Ascending aorta (tissue), 2 donors: ENCODE measurements around the gene RINL. TPM values are rescaled to one million over a fixed set of nuclear protein-coding genes. Genes with fewer than 3 reads are reported as not detected.

Experiments used
- DNase-seq, 2 donors: peaks; one replicate each; pipeline ENCODE4 v3.0.0-alpha.2; 2019; ENCODE audit warnings: low spot score in 2 of 2
- H3K27ac ChIP-seq, 2 donors: fragments of 200-600 bp; sonication (generic); one replicate each; pipeline ENCODE4 v1.5.1; 2016 to 2017; ENCODE audit warnings: mild to moderate bottlenecking in 1 of 2
- H3K27me3 ChIP-seq: fragments of 200-600 bp; sonication (generic); one replicate; pipeline ENCODE4 v1.5.1; 2017
- H3K36me3 ChIP-seq, 2 donors: fragments of 200-600 bp; sonication (generic); one replicate each; pipeline ENCODE4 v1.5.1; 2016
- H3K4me1 ChIP-seq, 2 donors: fragments of 200-600 bp; sonication (generic); one replicate each; pipeline ENCODE4 v1.5.1; 2016 to 2017; ENCODE audit warnings: mild to moderate bottlenecking in 1 of 2
- H3K4me3 ChIP-seq, 2 donors: fragments of 200-600 bp; sonication (generic); one replicate each; pipeline ENCODE4 v1.5.1; 2016 to 2017; ENCODE audit warnings: mild to moderate bottlenecking in 1 of 2
- H3K9me3 ChIP-seq, 2 donors: fragments of 200-600 bp; sonication (generic); one replicate each; pipeline ENCODE4 v1.5.1; 2016
- intact Hi-C: fragments of 100-400 bp; cut with DNase I; formaldehyde crosslinking; loops from one replicate; pipeline ENCODE4 v1.15.1; 2023
- total RNA-seq: library from RNA; depleted of rRNA; stranded (reverse); fragments of >200 nt; gene quantifications from one replicate; pipeline ENCODE4 v1.1.0, GENCODE V29; 2016
- TF ChIP-seq, protein P1 (sequence below), 3 experiments: fragments of 200-600 bp in 2 of 3; fragments of 450-650 bp in 1 of 3; sonication (generic) in 2 of 3; IDR thresholded peaks; one replicate each; pipeline ENCODE4 v1.5.1; 2016 to 2019; ENCODE audit warnings: antibody characterized with exemption in 3 of 3, mild to moderate bottlenecking in 1 of 3, moderate library complexity in 1 of 3

Gene RINL
- total RNA-seq, 1 donor from 2014 or later = 7.0 TPM

DNA sequence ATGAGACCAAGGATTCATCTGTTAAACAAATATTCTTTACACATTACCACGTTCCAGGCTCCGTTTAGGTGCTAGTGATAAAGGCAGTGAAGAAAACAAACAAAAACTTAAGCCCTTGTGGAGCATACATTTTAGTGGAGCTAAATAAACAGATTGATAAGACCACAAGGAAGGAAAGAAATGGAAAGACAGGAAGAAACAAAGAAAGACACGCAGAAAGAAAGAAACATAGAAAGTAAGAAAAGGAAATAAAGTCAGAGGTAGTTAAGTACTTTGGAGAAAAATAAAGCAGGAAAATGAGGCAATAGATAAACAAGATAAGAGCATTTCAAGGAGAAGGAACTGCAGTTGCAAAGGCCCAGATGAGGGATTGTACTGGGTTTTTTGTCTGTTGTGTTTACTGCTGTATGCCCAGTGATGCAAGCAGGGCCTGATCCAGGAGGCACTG lies 22.7 kb upstream of the RINL start:
- H3K27me3 ChIP-seq = no peaks in the 10 kb centered on the region
- peaks cover 6 to 20% of the 10 kb centered on the region in 2 donors for H3K4me1 ChIP-seq
- peaks cover 9 to 16% of the 10 kb centered on the region in 2 donors for H3K36me3 ChIP-seq
- peak overlapping the region; percentile 89 to 94 for H3K4me3 ChIP-seq
- peak overlapping the region in 1 of 2 donors; percentile 94 for H3K27ac ChIP-seq
- intact Hi-C loops = loop anchor here (5.0 kb wide), 1 partner anchor 498 kb away; the partner anchor contains the start of gene FAM98C
- DNase-seq = no peak
- H3K9me3 ChIP-seq = no peaks in the 10 kb centered on the region
- TF ChIP-seq, protein P1, sequence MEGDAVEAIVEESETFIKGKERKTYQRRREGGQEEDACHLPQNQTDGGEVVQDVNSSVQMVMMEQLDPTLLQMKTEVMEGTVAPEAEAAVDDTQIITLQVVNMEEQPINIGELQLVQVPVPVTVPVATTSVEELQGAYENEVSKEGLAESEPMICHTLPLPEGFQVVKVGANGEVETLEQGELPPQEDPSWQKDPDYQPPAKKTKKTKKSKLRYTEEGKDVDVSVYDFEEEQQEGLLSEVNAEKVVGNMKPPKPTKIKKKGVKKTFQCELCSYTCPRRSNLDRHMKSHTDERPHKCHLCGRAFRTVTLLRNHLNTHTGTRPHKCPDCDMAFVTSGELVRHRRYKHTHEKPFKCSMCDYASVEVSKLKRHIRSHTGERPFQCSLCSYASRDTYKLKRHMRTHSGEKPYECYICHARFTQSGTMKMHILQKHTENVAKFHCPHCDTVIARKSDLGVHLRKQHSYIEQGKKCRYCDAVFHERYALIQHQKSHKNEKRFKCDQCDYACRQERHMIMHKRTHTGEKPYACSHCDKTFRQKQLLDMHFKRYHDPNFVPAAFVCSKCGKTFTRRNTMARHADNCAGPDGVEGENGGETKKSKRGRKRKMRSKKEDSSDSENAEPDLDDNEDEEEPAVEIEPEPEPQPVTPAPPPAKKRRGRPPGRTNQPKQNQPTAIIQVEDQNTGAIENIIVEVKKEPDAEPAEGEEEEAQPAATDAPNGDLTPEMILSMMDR (IDR thresholded peaks at IDR 0.05) = no peak

DNA sequence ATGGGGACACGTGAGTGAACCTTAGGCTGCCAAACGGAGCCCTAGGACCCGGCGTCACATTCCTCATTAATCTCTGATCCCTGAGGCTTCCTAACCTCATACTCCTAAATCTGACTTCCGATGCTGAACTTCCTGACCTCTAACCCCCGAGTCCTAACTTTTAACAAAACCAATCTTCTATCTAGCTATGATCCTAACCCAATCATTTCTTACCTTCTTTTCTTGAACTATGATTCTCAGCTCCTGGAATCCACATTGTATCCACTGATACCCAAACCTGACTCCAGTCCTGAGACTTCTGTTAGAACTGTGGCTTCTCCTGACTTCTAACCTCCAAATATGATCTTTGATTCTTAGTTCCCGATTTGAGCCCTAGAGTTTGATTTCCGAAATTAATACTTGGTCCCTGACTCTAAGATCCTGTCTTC lies 22.1 kb upstream of the RINL start:
- H3K36me3 ChIP-seq = peaks cover 4 to 10% of the 10 kb centered on the region in 2 donors
- no peak for DNase-seq
- intact Hi-C loops = loop anchor here (5.0 kb wide), 1 partner anchor 498 kb away; the partner anchor contains the start of gene FAM98C

DNA sequence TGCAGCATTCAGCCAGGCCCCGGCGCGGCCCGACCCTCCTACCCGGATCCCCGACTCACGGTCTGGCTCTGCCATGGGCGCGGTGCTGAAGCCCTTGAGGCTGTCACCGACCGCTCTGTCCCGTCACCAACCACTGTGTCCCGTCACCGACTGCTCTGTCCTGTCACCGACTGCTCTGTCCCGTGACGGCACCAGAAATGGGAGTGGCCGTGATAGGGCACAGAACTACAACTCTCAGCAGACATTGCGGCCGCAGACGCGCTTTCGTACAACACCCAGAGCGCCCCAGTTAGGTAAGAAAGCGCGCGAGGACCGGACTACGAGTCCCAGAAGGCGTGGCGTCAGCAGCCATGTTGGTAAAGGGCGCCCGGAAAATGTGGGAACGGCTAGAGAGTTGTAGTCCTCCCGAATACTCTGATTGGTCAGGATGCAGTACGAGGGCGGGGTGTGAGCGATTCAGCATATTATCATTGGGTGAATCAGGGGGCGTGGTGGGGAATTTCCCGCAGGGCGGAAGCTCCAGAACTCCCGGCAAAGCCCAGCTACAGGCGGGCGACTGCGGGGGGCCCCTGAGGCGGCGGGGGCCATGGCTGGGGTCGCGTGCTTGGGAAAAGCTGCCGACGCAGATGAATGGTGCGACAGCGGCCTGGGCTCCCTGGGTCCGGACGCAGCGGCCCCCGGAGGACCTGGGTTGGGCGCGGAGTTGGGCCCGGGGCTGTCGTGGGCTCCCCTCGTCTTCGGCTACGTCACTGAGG lies 21.5 kb upstream of the RINL start, which contains the start of the genes NFKBIB and SIRT2:
Gene NFKBIB, plus strand, starts transcription at position 523 of the 755 bp plus-strand sequence. Its CDS starts 64 bp downstream, at position 587.
Gene SIRT2, minus strand, starts transcription at position 172 of the 755 bp plus-strand sequence. Its CDS starts 97 bp downstream, at position 75.
- intact Hi-C loops = loop anchor here (1.0 to 10.0 kb wide), 7 partner anchors 29 to 497 kb away; partner anchors contain the start of genes ECH1, EIF3K, FAM98C and MRPS12
- Histone ChIP-seq H3K27me3 (no peaks in the 10 kb centered on the region), H3K36me3 (peaks cover 0 to 4% of the 10 kb centered on the region in 2 donors), H3K27ac (peak within 1 kb of the TSS; percentile 94), H3K4me3 (peak within 1 kb of the TSS; percentile 89 to 94), H3K9me3 (no peaks in the 10 kb centered on the region), H3K4me1 (peaks cover 6 to 20% of the 10 kb centered on the region in 2 donors)
- peak; percentile 100 for DNase-seq
- TF ChIP-seq, protein P1 (IDR thresholded peaks at IDR 0.05) = no peak

More for the DNA sequence above, 22.1 kb upstream of the RINL start:
- Histone ChIP-seq H3K4me3 (peak overlapping the region; percentile 89 to 94), H3K4me1 (peaks cover 6 to 20% of the 10 kb centered on the region in 2 donors), H3K9me3 (no peaks in the 10 kb centered on the region), H3K27me3 (no peaks in the 10 kb centered on the region), H3K27ac (peak overlapping the region; percentile 94)
- TF ChIP-seq, protein P1 (IDR thresholded peaks at IDR 0.05) = no peak

- no peaks in the 10 kb centered on the region for H3K36me3 ChIP-seq
- intact Hi-C loops = loop anchor here (1.0 to 10.0 kb wide), 6 partner anchors 28 to 354 kb away; partner anchors contain the start of genes ECH1, EIF3K, MRPS12 and SARS2
- TF ChIP-seq, protein P1 (IDR thresholded peaks at IDR 0.05) = no peak
- H3K4me3 ChIP-seq = peak overlapping the region; percentile 89 to 94
- H3K9me3 ChIP-seq = no peaks in the 10 kb centered on the region
- H3K4me1 ChIP-seq = peaks cover 6 to 20% of the 10 kb centered on the region in 2 donors
- H3K27me3 ChIP-seq = no peaks in the 10 kb centered on the region
- peak overlapping the region; percentile 94 for H3K27ac ChIP-seq
- DNase-seq = no peak
These were observed 20.8 kb upstream of the RINL start for GRCh38 chr19:38898788-38899446.

DNA sequence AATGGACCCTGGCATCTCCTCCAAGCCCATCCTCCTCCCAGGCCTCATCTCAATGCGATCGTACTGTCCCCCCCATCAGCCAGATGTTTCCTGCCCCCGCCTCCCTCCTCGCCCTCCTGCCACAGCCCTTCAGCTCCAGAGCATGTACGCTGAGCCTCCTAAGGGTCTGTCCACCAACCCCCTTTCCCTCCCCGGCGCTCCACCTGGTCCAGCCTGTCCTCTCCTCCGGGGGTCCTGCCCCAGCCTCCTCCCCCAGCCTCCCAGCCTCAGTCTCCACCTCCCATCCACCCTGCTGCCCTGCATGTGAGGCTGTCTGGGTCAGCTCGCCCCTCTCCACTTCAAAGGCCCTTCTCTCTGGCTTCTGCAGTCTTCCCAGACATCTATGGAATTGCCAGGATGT lies 16.9 kb upstream of the RINL start:
- H3K27ac ChIP-seq = no peak overlapping the region

More for the DNA sequence above, 16.9 kb upstream of the RINL start:
- Histone ChIP-seq H3K27me3 (no peaks in the 10 kb centered on the region), H3K4me3 (no peak overlapping the region), H3K4me1 (peaks cover 6 to 8% of the 10 kb centered on the region in 2 donors), H3K9me3 (no peaks in the 10 kb centered on the region), H3K36me3 (peaks cover 13 to 24% of the 10 kb centered on the region in 2 donors)
- TF ChIP-seq, protein P1 (IDR thresholded peaks at IDR 0.05) = no peak
- intact Hi-C loops = loop anchor here (10.0 kb wide), 1 partner anchor 350 kb away; no protein-coding TSS in a partner anchor
- no peak for DNase-seq
